K562 treated with DMSO at 1 percent for 12 hours (cell line): ENCODE measurements around the gene YWHAG. TPM values are rescaled to one million over a fixed set of nuclear protein-coding genes. Genes with fewer than 3 reads are reported as not detected.

Experiments used
- total RNA-seq: library from RNA; unstranded; fragments of 300-600 nt; gene quantifications from 2 replicates; pipeline ENCODE4 v1.2.3, GENCODE V29; 2022; ENCODE audit not compliant: insufficient read depth

The YWHAG gene
- total RNA-seq: 52.4 and 145 TPM in 2 replicates

GRCh38 chr7:76358481-76359110, at the start of gene YWHAG:
TSS of gene YWHAG (minus strand) at chr7:76358991. CDS start at chr7:76358808, 183 bp downstream.

DNA sequence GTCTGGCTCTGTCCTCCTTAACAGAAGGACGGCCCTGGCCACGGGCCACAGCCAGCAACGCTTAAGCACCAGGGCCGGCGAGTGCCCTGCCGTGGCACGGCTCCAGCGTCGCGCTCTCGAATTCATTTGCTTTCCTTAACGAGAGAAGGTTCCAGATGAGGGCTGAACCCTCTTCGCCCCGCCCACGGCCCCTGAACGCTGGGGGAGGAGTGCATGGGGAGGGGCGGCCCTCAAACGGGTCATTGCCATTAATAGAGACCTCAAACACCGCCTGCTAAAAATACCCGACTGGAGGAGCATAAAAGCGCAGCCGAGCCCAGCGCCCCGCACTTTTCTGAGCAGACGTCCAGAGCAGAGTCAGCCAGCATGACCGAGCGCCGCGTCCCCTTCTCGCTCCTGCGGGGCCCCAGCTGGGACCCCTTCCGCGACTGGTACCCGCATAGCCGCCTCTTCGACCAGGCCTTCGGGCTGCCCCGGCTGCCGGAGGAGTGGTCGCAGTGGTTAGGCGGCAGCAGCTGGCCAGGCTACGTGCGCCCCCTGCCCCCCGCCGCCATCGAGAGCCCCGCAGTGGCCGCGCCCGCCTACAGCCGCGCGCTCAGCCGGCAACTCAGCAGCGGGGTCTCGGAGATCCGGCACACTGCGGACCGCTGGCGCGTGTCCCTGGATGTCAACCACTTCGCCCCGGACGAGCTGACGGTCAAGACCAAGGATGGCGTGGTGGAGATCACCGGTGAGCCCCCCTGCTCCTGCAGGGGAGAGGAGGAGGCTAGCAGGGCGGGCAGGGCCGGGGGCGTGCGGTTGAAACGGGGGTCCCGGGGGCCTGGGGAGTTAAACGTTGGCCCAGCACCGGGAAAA, 56.2 kb downstream of the YWHAG start, which contains the start of gene HSPB1:
Gene HSPB1 (plus strand): TSS at position 327 of the 855 bp plus-strand sequence. CDS start 40 bp downstream, at position 367.

Other genes starting within 250 kb of the YWHAG start
- gene SRRM3, start 157.1 kb downstream of the YWHAG start, total RNA-seq: not detected in 2 replicates
- gene HSPB1, start 56.3 kb downstream of the YWHAG start, total RNA-seq: 522 and 661 TPM in 2 replicates
- 11.2 and 12.4 TPM in 2 replicates for gene SSC4D, start 50.7 kb upstream of the YWHAG start, total RNA-seq
- 11.2 and 11.5 TPM in 2 replicates for gene ZP3, start 66.0 kb upstream of the YWHAG start, total RNA-seq
- gene DTX2, start 102.7 kb upstream of the YWHAG start, total RNA-seq: 46.6 and 48.1 TPM in 2 replicates
- not detected in 2 replicates for gene UPK3B, start 151.6 kb upstream of the YWHAG start, total RNA-seq
- gene SPDYE16, start 184.3 kb upstream of the YWHAG start, total RNA-seq: not detected in 2 replicates